DMS79 treated with DMSO at 0.1 percent for 48 hours (cell line): ENCODE measurements around the gene SUZ12.
"Not testable (repeated sequence)": the region's sequence is repeated elsewhere in the genome, so short reads cannot be mapped to it uniquely, and the experiment has no call there.

Experiments used
- DNase-seq: peaks from one replicate; lab custom pipeline; 2025; lab: John Stamatoyannopoulos, UW

Gene SUZ12

GRCh38 chr17:31951953-31952352 is 15.1 kb downstream of the SUZ12 start:
- not testable (repeated sequence) for DNase-seq

DNA sequence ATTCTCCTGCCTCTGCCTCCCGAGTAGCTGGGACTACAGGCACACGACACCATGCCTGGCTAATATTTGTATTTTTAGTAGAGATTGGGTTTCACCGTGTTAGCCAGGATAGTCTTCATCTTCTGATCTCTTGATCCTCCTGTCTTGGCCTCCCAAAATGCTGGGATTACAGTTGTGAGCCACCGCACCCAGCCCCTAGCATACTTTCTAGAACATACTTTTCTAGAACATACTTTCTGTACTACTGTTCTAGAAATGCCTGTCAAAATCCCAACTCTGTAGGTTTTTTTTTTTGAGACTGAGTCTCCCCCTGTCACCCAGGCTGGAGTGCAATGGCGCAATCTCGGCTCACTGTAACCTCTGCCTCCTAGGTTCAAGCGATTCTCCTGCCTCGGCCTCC is 27.3 kb downstream of the SUZ12 start:
- DNase-seq, result not testable (repeated sequence)

- no peak for DNase-seq
Measured at GRCh38 chr17:31967648-31968047, 30.8 kb downstream of the SUZ12 start.

DNA sequence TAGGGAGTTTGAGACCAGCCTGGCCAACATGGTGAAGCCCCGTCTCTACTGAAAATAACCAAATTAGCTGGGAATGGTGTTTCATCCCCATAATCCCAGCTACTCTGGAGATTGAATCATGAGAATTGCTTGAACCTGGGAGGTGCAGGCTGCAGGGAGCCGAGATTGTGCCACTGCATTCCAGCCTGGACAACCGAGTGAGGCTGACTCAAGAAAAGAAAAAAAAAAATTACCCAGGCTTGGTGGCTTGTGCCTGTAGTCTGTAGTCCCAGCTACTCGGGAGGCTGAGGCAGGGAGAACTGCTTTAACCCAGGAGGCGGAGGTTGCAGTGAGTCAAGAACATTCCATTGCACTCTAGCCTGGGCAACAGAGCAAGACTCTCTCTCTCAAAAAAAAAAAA is 33.6 kb downstream of the SUZ12 start:
- DNase-seq, result not testable (repeated sequence)

DNA sequence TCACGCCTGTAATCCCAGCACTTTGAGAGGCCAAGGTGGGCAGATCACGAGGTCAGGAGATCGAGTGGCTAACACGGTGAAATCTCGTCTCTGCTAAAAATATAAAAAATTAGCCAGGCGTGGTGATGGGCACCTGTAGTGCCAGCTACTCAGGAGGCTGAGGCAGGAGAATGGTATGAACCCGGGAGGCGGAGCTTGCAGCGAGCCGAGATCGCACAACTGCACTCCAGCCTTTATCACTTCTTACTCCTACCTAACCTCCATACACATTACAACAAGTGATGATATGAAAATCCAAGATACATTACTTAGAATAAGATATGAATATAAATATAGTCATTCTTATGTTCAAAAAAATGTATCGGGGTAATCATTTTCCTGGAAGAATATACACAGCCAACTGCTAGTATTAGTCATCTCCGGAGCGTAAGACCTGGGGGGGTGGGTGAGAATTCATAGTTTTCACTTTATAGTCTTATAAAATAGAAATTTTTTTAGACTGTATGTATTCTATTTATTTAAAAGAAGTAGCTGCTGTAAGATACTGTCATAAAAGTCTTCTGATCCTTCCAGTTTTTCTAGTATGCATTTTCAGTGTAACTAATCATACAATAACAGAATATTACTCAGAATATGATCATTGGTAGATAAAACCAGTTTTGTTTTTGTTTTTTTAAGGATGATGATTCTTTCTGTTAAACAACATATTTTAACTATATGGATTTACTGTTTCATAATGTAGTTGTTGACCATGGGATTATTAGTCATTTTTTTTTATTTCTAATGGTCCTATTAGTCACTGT is 37.7 kb downstream of the SUZ12 start:
- DNase-seq, result not testable (repeated sequence)

- not testable (repeated sequence) for DNase-seq
Measured at GRCh38 chr17:31975391-31975790, 38.6 kb downstream of the SUZ12 start.

DNA sequence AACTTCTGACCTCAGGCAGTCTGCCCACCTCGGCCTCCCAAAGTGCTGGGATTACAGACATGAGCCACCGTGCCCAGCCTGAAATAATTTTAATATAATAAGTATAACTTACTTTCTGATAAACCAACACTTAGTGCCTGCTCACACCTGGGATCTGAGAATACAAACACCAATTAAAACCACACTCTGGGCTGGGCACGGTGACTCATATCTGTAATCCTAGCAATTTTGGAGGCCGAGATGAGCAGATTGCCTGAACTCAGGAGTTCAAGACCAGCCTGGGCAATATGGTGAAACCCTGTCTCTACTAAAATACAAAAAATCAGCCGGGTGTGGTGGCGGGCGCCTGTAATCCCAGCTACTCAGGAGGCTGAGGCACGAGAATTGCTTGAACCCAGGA is 55.0 kb downstream of the SUZ12 start:
- DNase-seq, result not testable (repeated sequence)

DNA sequence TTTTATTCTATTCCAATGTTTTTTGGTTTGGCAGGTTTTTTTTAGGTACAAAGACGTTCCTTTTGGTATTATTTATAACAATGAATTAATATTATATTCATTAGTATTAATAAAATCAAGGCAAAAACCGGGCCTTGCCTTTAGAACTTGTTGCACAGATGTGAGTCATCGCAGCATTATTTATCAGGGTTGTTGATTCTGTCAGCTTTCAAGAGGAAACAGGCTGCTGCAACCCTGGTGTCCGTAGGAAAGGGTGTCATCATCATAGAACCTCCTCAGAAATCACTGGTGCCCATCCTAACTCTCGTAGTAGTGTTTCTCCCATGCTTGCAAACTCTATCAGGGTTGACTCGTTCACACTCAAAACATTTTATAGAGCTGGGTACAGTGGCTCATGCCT is 60.2 kb downstream of the SUZ12 start:
- DNase-seq, result no peak

DNA sequence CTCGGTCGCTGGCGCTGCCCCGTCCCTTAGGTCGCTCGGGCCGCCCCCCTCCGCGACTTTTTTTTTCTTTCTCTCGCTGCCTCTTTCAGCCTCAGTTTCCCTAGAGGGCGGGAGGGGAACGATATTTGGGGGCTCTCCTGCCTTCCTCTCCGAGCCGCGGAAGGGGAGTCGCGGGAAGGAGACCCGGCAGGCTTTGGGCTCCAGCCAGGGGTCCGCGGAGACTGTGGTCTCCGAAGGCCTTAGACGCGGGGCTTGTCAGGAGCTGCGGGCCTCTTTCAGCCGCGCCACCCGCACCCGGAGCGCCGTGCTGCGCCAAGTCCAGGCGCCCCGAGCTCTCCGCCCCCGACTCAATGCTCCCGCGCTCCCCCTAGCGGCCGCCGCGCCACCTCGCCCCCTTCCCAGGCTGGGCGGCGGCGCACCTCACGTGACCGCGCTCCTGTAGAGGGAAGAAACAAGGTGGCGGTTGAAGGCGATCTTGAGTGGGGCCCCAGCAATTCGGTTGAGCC is 70.2 kb downstream of the SUZ12 start, which contains the start of gene LRRC37B:
Gene LRRC37B, plus strand, starts transcription at position 427 of the 506 bp plus-strand sequence. CDS start 14,010 bp downstream, outside the sequence.
- DNase-seq, result peak; percentile 75

DNA sequence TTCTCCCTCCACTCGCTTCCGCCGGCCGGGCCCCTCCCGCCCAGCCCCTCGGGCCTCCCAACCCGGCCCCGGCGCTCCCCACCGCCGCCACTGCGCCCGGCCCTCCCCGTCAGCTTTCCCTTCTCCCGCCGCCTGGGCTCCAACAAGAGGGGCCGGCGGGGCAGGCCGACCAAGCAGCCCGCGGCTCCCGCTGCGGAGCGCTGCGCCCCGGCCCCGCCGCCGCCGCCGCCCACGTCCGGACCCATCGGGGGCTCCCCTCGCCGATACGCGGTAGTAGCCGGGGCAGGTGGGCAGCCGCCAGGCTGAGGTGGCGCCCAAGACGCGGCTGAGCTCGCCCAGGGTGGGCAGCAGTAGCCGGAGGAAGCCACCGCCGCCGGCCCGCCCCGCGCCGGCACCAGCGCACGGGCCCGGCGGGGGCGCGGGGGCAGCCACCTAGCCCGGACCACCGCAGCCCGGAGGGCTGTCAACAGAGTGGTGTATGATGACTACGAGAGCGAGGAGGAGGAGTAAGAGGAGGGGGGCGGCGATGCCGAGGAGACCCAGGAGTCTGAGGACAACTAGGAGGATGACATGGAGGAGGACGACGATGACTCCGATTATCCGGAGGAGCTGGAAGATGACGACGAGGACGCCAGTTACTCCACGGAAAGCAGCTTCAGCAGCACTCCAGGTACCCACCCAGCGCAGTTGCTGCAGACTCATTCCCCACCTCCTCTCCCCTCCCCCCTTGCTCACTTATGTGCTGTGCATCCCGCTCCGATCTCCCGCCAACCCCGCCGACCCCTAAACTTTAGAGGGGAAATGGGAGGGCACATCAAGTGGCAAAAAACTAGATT is 70.9 kb downstream of the SUZ12 start:
- peak; percentile 52 for DNase-seq

DNA sequence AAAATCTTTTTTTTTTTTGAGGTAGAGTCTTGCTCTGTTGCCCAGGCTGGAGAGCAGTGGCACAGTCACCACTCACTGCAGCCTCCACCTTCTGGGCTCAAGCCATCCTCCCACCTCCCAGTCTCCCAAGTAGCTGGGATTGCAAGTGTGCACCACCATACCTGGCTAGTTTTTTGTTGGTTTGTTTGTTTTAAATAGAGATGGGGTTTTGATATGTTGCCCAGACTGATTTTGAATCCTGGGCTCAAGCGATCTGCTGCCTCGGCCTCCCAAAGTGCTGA is 72.4 kb downstream of the SUZ12 start:
- DNase-seq, result no peak

DNA sequence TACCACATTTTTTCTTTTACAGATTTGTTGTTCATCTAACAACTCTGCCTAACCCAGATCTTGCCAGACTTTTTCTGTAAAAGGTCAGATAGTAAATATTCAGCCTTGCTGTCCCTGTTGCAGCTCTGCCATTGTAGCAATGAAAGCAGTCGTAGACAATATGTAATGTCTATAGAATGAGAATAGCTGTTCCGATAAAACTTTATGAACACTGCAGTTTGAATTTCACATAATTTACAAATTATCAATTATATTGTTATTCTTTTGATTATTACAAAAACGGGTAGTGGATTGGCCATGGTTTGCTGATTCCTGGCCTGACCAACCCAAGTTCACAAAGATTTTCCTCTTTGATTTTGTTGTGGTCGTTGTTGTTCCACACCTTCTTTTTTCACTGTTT is 73.3 kb downstream of the SUZ12 start:
- DNase-seq, result no peak

GRCh38 chr17:32015245-32016013 is 78.6 kb downstream of the SUZ12 start:
- peak; percentile 60 for DNase-seq

GRCh38 chr17:32016231-32016630 is 79.4 kb downstream of the SUZ12 start:
- DNase-seq, result no peak

DNA sequence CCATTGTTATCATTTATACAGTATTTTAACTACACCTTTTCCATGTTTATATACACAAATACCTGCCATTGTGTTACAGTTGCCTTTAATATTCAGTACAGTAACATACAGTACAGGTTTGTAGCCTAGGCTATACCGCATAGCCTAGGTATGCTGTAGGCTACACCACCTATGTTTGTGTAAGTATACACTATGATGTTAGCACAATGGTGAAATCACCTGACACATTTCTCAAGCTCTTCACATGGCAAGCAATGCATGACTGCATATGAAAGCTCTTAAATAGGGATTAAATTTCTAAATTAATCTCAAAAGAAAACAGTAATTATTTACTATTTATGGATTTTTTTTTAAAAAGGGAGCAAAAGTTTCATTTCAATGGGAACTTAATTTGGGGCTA is 82.4 kb downstream of the SUZ12 start:
- DNase-seq, result no peak

DNA sequence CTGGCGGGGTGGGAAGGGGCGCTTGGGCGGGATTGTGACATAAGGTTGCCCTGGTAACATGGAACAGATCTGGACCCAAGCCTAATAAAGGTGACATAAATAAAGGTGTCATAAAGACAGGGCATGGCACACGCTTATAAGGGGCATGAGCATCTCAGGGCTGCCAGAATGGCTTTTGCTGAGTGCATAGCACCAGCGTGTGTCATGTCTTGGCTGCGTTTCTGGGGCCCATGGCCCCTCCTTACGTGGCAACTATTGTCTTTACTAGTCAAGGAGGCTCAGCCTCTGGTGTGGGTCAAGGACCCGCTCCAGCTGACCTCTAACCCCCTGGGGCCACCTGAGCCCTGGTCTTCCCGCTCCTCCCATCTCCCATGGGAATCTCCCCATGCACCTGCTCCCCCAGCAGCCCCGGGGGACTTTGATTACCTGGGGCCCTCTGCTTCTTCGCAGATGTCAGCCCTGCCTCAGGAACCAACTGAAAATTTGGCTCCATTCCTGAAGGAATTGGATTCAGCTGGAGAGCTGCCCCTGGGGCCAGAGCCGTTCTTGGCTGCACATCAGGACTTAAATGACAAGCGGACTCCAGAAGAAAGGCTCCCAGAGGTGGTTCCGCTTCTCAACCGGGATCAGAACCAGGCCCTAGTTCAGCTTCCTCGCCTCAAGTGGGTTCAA is 84.3 kb downstream of the SUZ12 start:
- DNase-seq, result no peak

- DNase-seq, result no peak
Measured at GRCh38 chr17:32021615-32021955, 84.8 kb downstream of the SUZ12 start.

DNA sequence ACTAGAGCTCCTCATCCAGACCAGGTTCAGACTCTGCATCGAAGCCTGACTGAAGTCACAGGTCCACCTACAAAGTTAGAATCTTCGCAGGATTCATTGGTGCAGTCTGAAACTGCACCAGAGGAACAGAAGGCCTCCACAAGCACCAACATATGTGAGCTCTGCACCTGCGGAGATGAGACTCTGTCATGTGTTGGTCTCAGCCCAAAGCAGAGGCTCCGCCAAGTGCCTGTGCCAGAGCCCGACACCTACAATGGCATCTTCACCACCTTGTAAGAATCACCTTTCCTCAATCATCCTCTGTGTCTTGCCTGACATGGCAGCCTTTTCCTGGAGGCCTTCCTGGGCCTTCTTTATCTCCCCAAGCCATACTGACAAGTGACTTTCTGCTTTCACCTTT is 85.7 kb downstream of the SUZ12 start:
- not testable (repeated sequence) for DNase-seq

- not testable (repeated sequence) for DNase-seq
Measured at GRCh38 chr17:32027271-32027670, 90.5 kb downstream of the SUZ12 start.

- DNase-seq, result no peak
Measured at GRCh38 chr17:32033223-32033622, 96.4 kb downstream of the SUZ12 start.

- DNase-seq, result not testable (repeated sequence)
Measured at GRCh38 chr17:32033812-32034211, 97.0 kb downstream of the SUZ12 start.

GRCh38 chr17:32040246-32040645 is 103.4 kb downstream of the SUZ12 start:
- not testable (repeated sequence) for DNase-seq
